ENCODE measurements around the gene ID3.
"Not testable (repeated sequence)": the region's sequence is repeated elsewhere in the genome, so short reads cannot be mapped to it uniquely, and the experiment has no call there.

The ID3 gene

DNA sequence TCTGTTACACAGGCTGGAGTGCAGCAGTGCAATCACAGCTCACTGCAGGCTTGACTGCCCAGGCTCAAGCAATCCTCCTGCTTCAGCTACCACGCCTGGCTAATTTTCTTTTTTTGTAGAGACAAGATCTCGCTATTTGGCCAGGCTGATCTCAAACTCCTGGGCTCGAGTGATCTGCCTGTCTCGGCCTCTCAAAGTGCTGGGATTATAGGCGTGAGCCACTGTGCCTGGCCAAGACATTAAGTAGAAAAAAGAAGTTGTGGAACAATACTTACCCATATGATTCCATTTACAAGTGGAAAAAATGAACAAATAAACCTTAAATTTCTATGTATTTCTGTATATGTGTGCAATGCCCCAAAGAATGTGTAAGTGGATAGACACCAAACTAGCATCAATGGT is 30.3 kb upstream of the ID3 start:
- no peak for DNase-seq (ENCODE audit: low read depth in 1 of 2, low spot score in 1 of 2)

GRCh38 chr1:23588749-23589548 is 29.6 kb upstream of the ID3 start:
- DNase-seq (ENCODE audit: low read depth in 1 of 2, low spot score in 1 of 2) = no peak

DNA sequence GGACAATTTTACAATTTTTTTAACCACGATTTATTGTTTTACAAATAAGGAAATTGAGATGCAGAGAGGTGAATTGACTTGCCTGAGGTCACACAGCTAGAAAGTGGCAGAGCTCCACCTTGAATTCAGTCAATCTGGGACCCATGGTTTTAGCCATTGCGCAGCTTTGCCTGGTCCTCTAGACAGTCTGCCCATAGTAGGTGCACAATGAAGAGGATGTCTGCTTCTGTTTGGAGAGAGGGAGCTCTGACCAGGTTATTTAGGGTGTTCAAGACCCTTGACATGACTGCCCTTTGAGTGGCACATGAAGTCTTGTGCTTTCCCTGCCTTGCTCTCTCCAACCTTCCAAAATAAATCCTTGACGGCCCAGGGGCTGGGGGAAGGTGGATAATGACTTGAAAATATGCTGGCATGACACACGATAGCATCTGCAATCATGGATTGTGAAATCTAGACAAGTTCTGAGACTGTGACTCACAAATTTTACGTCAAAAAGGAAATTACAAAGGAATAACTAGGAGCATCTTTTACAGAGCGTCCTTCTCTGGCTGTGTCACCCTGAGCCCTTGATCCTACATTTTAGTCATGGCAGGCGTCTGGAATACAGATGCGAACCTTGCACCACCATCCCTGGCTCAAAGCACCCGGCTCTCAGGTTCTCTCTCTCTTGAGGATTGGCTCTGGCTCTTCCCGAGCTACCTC is 26.2 kb upstream of the ID3 start:
- DNase-seq (ENCODE audit: low read depth in 1 of 2, low spot score in 1 of 2) = no peak

- DNase-seq (ENCODE audit: low read depth in 1 of 2, low spot score in 1 of 2) = not testable (repeated sequence)
These were observed 24.4 kb upstream of the ID3 start for GRCh38 chr1:23583727-23584126.

GRCh38 chr1:23582820-23583219 is 23.5 kb upstream of the ID3 start:
- DNase-seq (ENCODE audit: low read depth in 1 of 2, low spot score in 1 of 2) = no peak

- DNase-seq (ENCODE audit: low read depth in 1 of 2, low spot score in 1 of 2) = no peak
These were observed 21.9 kb upstream of the ID3 start for GRCh38 chr1:23581219-23581618.

DNA sequence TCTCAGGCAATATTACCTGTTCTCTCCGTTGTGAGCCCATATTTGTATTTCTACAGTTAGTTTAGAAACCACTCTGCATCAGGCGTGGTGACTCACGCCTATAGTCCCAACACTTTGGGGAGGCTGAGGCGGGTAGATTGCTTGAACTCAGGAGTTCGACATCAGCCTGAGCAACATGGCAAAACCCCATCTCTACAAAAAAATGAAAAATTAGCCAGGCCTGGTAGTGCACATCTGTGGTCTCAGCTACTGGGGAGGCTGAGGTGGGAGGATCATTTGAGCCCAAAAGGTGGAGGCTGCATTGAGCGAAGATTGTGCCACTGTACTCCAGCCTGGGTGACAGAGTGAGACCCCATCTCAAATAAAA is 19.7 kb upstream of the ID3 start:
- no peak for DNase-seq (ENCODE audit: low read depth in 1 of 2, low spot score in 1 of 2)

GRCh38 chr1:23578311-23578996 is 19.2 kb upstream of the ID3 start:
- DNase-seq (ENCODE audit: low read depth in 1 of 2, low spot score in 1 of 2) = no peak

- no peak for DNase-seq (ENCODE audit: low read depth in 1 of 2, low spot score in 1 of 2)
These were observed 18.0 kb upstream of the ID3 start for GRCh38 chr1:23577056-23578004.

DNA sequence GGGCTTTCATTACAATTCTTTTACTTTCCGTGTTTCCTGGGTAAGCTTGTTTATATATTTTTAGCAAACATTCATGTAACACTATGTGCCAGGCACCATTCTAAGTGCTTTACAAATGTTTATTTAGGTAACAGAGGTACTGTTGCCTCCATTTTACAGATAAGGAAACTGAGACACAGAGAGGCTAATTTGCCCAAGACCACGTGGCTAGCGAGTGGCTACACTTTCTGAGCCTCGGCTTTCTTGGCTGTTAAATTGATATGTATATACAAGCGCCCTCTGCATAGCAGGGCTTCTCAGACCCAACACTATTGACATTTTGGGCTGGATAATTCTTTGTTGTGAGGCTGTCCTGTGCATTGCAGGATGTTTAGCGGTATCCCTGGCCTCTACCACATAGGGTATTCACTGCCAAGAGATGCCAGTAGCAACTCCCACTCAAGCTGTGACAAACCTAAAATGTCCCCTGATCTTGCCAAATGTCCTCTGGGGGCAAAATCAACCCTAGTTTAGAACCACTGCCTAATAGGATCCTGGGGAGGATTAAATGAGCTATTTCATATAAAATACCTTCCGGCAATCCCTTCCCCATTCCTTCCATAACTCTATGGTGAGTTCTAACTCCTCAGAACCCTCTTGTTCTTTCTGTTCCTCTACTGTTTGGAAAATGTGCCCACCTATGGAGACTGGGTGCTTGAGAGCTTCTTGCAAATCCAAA is 17.2 kb upstream of the ID3 start:
- DNase-seq (ENCODE audit: low read depth in 1 of 2, low spot score in 1 of 2) = no peak

DNA sequence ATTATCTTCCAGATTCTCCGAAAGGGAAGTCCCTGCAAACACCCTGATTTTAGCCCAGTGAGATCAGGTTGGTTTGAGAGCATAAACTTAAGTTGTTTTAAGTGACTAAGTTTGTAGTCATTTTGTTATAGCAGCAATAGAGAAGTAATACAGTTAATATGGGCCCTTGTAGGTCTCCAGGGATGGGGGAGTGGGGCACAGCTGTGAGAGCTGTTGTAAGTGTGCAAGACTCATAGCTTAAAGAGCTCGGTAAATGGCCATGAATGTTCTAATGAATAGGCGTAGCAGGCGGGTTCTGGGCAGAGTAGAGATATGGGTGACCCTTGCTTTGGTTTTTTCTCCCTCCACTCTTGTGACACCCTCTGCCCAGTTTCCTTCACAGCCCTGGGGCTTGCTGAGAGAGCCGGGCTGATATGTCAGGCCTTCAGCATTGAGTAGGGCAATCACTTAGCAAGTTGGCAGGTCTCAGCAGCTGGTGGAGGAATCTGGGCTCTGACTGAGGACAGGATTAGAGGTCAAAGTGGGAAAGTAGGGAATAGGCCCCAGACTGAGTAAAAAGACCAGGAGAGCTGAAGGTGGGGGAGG is 16.0 kb upstream of the ID3 start:
- DNase-seq (ENCODE audit: low read depth in 1 of 2, low spot score in 1 of 2) = no peak

- DNase-seq (ENCODE audit: low read depth in 1 of 2, low spot score in 1 of 2) = no peak
These were observed 15.0 kb upstream of the ID3 start for GRCh38 chr1:23574265-23574754.

GRCh38 chr1:23573574-23574182 is 14.4 kb upstream of the ID3 start:
- DNase-seq (ENCODE audit: low read depth in 1 of 2, low spot score in 1 of 2) = no peak

DNA sequence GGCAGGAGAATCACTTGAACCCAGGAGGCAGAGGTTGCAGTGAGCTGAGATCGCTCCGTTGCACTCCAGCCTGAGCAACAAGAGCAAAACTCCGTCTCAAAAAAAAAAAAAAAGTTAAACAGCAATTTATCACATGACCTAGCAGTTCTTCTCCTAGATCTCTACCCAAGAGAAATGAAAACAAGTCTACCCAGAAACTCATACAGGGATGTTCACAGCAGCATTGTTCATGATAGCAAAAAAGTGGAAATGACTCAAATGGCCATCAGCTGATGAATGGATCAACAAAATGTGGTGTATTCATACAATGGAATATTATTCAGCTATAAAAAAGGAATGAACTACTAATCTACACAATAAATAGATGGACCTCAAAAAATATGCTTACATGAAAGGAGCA is 12.2 kb upstream of the ID3 start:
- DNase-seq (ENCODE audit: low read depth in 1 of 2, low spot score in 1 of 2) = no peak

DNA sequence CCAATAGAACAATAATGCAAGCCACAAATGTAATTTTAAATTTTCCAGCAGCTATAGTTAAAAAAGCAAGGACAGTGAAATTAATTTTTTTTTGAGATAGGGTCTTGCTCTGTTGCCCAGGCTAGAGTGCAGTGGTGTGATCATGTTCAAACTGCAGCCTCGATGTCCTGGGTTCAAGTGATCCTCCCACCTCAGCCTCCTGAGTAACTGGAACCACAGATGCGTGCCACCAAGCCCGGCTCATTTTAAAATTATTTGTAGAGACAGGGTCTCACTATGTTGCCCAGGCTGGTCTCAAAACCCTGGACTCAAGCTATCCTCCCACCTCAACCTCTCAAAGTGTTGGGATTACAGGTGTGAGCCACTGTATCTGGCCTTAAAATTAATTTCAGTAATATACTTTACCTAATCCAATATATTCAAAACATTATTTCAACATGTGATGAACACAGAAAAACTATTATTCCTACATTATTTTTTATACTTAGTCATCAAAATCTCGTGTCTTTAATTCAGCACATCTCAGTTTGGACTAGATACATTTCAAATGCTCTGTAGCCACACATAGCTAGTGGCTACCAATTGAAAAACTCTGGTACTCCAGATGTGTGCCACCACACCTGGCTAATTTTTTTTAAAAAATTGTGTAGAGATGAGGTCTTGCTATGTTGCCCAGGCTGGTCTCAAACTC is 10.8 kb upstream of the ID3 start:
- no peak for DNase-seq (ENCODE audit: low read depth in 1 of 2, low spot score in 1 of 2)

DNA sequence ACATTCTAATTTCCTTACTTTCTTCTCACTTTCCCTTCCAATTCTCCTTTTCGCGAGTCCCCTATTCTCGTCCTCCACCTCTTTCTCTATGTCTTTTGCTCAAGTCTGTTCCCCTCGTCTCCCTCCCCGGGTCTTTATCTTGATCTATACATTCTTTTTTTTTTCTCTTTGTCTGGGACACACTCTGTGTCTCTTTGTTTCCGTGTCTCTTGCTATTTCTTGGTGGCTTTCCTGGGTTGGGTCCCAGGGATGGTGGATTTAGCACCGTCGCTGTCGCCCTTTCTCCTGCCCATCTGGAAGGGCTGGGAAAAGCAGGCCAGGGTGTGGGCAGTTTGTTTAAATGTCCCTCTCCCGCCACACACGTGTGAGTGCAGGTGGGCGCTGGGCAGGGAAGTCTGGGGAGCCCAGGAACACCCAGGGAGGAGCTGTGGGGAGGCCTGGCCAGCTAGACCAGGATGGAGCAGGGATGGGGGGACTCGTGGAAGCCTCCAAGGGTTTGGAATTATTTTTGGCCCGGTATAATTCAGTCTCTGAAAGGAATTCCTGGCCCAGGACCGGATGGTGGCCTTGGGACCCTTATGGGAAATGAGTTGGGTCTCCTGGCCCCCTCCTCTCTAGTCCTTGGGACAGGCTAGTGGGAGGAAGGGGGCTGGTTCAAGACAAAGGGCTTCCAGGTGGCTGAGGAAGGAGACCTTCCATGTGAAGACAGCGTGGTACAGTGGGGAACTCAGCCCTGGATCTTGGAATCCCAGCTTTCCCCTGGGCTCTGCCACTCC is 9.5 kb upstream of the ID3 start:
- DNase-seq (ENCODE audit: low read depth in 1 of 2, low spot score in 1 of 2) = no peak

DNA sequence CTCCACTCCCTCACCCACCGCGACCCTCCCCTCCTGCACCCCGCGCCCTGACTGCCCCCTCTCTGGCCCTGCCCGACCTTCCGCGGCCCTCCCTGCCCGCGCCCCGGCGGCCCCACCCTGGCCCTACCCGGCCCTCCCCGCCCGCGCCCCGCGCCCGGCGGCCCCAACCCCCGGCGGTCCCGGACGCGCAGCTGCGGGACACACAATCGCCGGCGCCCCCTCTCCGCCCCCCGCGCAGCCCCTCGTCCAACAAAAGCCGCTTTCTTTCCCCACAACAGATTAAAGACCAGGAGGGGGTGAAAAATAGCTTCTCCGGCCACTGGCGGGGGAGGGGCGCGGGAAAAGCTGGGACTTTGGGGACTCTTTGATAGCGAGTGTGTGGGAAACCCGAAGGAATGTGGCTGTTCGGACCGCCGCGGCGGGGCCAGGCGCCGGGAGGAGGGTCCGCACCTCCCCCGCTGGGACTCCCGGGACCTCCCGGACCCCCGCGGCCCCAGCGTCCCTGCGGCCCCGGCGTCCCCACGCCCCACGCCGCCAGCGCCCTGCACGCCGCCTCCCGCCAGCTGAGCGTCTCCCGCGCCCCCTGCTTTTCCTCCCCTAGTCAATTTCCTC is 8.8 kb upstream of the ID3 start:
- no peak for DNase-seq (ENCODE audit: low read depth in 1 of 2, low spot score in 1 of 2)

GRCh38 chr1:23567629-23567995 is 8.3 kb upstream of the ID3 start:
- DNase-seq (ENCODE audit: low read depth in 1 of 2, low spot score in 1 of 2) = no peak
